ENCODE measurements around the gene OCA2.

Gene OCA2

DNA sequence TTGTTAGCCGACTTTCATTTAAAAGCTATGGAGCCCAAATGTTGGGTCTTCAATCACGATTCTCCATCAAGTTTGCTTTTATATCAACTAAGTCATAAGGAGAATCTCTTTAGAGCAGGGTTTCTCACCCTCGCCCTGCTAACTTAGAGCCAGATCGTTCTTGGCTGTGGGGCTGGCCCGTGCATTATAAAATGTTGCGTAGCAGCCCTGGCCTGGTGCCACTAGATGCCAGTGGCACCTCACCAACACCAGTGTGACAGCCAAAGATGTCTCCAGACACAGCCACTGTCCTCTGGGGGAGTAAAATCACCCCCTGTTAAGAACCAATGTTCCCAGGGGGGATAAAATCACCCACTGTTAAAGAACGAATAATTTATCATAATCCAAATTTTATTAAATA lies 226.1 kb downstream of the OCA2 start:
- no peak for DNase-seq (ENCODE audit: low read depth in 2 of 2)

DNA sequence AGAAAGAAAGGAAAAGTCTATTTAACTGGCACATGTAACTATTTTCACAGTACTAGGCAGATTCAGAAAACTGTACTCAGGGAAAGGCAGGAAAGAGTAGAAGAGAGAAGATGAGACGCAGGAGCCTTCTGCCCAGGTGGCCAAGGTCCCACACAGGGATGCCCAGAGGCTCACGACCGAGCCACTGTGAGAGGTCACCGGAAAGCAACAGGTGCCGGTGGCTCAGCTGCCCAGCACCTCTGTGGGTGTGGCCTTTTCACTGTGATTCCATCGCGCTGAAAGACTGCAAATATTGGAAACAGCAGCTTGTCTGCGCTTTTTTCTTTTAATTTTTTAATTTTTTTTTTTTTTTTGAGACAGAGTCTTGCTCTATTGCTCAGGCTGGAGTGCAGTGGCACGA lies 226.8 kb downstream of the OCA2 start:
- no peak for DNase-seq (ENCODE audit: low read depth in 2 of 2)

DNA sequence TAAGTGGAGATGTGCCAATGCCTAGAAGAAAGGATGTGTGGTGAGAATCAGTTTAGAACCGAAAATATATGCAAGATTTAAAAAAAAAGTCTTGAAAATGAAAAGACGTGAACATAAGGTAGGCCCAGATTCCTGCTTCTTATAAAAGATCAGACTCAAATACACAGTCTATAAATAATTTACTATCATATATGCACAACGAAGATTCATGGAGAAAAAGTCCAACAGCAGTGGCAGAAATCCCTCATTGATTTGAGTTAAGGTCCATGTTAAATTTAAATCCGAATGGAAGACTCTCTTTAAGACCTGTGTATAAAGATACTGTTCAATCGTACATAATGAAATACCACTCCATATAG lies 227.2 kb downstream of the OCA2 start:
- DNase-seq (ENCODE audit: low read depth in 2 of 2), result no peak

DNA sequence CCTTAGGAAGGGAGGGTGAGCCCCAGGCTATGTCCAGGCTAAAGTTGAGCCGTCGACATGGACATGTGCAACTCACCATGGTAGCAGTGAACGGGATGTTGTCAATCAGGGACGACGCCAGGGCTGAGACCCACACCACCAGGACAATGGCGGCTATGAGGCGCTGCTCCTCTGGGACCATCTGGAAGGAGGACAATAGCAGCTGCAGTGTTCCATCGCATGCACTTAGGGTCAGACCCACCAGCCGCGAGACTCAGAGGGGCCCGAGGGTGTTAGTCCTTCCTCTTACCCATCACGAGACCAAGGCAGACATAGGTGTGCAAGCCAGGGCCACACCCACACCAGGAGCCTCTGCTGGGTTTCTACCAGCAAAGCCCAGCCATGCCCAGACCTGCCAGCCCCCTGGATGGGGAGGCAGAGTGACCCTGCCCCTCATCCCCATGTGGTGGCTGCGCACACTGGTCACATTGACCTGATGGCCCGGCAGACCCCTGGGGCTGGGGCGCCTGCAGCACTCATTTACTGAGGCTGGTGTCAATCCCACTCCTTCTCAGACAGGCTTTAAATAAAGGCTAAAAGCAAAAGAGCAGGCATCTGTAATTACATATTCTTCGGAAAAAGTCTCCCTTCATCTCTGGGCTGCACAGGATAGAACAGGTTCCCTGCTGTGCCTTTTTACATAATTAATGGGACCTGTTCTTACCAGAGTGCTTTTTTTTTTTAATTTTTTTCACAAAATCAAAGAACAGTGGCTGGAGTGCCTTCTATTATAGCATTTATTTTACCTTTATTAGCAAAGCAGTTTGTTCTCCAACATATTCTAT lies 227.8 kb downstream of the OCA2 start:
- DNase-seq (ENCODE audit: low read depth in 2 of 2), result no peak

DNA sequence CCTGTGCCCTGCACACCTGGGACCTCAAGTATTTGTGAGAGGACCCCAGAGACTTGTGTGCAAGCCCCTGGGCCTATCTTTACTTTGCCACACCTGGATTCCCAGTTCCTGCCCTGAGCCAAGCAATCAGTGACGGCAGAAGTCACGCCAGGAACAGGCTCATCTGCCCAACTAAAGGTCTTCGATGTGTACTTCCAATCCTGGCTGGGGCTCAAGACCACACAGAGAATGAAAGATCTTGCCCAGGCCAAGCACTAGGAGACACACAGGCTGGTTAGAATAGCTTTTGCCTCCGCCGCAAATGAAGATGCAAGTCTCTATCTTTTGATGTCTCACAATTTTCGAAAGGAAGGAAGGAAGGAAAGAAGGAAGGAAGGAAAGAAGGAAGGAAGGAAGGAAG lies 228.8 kb downstream of the OCA2 start:
- no peak for DNase-seq (ENCODE audit: low read depth in 2 of 2)

DNA sequence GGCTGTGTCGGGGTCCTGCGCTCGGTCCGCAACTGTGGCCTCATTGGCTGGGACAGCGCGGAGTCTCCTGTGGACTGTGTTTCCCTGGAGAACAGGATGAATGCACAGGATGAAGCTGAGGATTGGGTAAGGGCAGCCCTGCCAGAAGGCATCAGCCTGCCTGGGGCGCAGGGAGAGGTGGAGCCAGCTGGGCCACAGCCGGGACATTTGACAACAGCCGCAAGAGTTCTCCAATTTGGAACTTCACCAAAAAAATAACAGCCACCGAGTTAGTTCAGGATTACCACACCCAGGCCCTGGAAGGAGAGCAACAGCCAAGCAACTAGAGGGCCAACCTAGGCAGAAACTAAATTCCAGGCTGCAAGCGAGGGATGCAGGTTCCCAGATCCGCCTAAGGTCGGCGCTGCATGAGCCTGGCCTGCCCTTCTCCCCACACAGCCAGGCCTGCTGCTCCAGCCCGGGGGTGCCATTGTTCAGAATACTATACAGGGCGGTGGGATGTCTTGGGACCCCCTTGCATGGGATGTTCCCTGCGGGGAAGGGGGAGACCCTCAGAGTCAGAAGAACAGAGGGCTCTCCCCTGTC lies 229.3 kb downstream of the OCA2 start:
- no peak for DNase-seq (ENCODE audit: low read depth in 2 of 2)

DNA sequence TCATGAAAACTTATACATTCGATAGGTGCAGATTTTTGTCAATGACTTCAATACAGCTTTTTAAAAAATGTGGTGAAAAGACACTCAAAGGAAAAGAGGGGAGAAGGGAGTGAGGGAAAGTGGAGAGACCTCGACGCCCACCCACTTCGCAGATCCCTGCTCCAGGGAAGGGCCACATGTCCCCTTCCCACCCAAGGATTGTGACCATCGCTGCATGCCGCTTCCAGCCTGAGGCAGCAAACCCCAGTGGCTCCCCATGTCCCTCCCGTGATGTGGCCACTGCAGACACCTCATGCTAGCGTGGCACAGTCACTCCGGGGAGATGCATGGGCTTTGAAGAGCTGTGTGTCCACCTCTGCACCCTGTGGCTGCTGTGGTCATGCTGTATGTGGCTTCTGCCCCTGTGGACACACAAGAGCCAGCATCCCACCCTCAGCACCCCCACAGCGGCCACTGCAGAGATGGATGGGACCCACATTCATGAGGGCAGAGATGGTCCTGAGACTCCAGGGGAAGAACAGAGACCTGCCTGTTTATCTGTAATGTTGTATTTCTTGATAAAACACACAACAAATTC lies 230.2 kb downstream of the OCA2 start:
- DNase-seq (ENCODE audit: low read depth in 2 of 2), result no peak

DNA sequence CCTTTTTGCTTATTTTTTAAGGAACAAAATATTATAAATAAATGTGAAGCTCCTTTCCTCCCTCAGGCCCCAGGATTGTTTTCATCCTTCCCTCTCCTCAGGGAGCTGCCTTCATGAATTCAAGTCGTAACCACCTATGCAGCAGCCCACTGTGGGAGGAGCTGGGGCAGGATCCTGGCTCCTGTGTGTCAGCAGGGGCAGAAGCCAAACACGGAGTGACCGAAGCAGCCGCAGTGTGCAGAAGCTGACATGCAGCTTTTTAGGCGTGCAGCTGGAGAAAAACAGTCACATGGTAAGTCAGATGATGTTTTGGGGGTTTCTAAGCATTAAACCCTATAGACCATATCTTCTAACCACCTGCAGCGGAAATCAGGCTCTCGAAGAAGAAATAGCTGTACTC lies 231.3 kb downstream of the OCA2 start:
- no peak for DNase-seq (ENCODE audit: low read depth in 2 of 2)

DNA sequence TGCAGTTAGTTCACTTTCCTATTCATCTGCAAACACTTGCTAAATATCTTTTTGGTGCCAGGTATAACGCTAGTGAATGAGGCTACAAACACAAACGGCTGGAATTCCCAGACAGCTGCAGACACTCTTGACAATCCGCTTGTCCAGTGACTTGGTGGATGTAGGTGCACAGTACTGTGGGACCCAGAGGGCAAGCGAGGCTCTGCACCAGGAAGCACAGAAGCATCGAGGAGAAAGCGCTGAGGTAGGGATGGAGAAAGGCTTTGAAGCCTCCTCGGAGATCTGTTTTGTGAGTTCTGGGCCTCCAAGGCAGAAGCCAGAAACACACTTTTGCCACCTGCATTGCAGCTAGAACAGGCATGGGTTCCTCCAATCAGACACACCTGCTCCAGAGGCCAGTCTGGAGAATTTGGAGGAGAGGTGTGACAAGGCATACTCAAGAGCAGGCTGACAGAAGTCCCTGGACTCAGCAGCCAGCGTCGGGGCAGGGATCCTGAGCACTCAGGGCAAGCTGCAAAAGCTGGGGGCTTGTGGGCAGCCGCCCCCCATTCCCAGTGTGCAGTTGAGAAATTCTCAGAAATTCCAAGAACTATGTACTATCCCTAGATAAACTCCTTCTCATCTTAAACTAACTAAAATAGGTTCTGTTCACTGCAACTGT lies 232.5 kb downstream of the OCA2 start:
- DNase-seq (ENCODE audit: low read depth in 2 of 2), result no peak

DNA sequence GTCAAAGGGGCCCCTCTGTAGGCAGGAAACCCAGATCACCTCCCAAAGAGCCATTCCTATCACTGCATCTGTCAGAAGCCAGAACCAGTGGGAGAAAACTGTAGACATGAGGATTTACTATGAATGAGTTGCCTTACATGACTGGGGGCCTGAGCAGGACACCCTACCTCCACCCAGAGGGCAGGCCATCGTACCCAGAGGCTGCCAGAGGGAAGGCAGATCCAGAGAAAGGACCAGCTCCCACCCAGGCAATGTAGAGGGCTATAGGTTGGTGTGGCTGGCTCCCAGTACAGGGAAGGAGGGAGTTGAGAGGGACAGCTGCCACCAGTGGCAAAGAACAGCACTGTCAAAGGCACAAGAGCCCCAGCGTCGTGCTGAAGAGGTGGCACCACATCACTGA lies 233.2 kb downstream of the OCA2 start:
- no peak for DNase-seq (ENCODE audit: low read depth in 2 of 2)

DNA sequence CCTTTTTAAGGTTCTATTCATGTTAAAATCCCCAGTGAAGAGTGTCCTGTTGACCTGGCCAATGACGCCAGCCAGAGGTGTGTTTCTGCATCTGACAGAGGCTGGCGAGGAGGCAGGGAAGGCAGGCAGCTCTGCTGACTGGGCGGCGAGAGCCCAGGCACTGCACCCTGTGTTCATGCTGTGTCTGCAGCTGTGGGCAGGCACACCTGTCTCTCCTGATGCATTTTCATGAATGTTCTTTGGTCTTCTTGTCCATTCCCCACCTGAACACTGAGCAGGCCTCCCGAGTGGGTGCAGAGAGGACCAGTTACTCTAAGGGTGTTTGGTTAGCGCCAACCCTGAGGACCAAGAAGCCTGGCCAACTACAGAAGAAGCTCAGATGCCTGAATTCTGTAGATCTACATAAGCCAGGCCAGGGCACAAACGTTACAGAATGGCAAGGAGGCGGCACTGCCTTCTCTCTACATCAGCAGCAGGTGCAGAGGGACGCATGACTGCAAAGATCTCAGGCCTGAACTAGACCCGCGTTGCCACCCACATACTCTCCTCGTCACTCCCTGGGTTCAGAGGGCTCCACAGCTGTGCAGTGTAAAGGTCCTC lies 233.7 kb downstream of the OCA2 start:
- DNase-seq (ENCODE audit: low read depth in 2 of 2), result no peak

DNA sequence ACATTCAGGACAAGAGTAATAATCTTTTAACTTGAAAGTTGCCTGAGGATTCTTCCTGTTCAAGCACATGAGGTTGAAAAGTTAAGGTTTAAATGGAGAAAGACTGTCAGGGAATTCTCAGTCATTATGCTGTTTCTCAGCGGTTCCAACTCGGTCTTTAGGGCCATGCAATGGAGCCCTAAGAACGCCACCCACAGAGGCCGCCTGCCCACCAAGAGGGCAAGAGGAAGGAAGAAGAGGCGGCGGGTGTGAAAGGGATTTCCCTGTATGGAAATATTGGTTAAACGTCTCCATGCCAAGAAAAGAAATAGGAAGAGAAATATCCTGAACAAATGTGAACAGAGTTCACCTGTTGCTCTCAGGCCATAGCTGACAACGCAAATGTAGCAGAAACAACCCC lies 234.4 kb downstream of the OCA2 start:
- DNase-seq (ENCODE audit: low read depth in 2 of 2), result no peak

DNA sequence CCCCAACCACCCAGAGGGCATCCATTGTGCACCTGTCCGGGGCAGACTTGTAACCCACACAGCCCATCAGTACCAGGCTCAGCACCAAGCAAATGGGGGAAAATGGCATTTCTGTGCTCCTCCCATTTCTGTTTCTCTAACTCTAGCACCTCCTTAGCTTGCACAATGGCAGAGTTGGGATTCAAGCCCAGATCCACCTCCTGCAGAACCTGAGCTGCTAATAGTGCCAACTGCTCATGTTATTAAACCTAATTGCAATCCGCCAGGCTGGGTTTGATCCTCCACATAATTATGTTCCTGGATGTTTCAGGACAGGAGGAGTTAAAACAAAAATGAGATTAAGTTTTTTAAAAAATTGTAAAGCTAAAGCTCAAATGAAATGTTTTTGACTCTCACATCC lies 235.0 kb downstream of the OCA2 start:
- DNase-seq (ENCODE audit: low read depth in 2 of 2), result no peak

DNA sequence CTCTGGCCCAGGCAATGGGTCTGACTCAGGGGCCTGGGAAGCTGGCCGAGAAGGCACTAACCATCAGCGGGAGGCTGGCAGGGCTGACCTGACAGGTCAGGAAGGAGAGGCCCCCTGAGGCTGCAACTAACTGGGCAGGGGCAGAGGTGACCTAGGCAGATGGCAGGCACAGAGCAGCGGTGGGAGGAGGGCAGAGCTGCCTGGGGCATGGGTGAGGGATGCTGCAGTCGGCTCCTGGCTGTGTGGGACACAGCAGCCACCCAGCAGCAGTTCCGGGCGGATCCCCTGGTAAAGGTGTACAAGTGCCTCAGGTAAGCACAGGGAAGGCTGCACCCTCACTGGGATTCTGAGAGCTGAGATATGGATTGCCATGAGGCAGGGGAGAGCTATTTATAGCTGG lies 236.1 kb downstream of the OCA2 start:
- no peak for DNase-seq (ENCODE audit: low read depth in 2 of 2)

DNA sequence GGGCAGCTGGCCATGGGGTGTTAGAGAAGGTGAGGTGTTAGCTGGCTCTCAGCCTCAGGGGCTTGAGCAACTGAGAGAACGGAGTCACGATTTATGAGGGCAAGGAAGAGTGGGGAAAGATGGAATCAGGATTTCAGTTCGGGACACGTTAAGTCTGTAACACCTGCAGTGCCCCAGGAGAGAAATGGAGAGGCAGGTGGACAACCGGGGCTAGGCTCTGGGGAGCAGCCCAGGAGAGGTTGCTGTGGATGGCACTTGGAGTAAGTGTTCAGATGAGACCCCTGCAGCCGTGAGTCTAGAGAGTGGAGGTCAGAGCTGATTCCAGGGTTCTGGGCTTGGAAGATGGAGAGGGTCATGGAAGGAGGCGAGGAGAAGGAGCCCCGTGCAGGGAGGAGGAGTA lies 237.9 kb downstream of the OCA2 start:
- no peak for DNase-seq (ENCODE audit: low read depth in 2 of 2)

DNA sequence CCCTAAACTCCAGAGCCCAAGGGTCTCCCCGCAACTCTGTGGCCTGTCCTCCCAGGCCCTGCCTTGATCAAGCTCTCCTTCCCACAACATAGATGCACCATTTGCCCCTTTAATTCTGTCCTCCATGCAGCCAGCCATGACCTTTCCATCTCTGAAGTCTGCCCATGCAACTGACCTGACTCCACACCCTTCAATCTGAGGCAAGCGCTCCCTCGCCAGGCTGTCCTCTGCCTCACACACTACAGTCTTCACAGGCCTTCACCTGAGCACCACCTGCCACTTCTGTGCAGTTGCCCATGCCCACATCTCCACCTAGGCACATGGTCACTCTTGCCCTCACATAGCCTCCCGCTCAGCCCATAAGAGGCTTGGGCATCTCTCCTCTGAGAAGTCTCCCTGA lies 244.0 kb downstream of the OCA2 start:
- no peak for DNase-seq (ENCODE audit: low read depth in 2 of 2)

DNA sequence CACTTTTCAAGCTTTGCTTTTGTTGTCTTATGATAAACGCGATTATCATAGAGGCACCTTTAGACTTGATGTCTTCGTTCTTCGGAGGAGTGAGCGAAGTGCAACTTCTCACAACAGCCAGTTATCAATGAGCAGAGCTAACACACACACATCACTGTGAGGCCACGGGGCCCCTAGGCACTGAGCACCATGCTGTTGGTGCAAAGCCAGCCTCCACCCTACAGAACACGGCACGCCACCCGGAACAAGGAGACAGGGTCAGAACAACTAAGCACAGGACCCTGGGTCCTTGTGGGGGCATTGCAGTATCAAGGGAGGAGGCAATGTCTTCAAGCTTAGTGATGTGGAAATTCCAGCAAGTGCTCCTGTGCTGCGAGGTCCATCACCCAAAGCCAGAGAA lies 244.5 kb downstream of the OCA2 start:
- no peak for DNase-seq (ENCODE audit: low read depth in 2 of 2)

DNA sequence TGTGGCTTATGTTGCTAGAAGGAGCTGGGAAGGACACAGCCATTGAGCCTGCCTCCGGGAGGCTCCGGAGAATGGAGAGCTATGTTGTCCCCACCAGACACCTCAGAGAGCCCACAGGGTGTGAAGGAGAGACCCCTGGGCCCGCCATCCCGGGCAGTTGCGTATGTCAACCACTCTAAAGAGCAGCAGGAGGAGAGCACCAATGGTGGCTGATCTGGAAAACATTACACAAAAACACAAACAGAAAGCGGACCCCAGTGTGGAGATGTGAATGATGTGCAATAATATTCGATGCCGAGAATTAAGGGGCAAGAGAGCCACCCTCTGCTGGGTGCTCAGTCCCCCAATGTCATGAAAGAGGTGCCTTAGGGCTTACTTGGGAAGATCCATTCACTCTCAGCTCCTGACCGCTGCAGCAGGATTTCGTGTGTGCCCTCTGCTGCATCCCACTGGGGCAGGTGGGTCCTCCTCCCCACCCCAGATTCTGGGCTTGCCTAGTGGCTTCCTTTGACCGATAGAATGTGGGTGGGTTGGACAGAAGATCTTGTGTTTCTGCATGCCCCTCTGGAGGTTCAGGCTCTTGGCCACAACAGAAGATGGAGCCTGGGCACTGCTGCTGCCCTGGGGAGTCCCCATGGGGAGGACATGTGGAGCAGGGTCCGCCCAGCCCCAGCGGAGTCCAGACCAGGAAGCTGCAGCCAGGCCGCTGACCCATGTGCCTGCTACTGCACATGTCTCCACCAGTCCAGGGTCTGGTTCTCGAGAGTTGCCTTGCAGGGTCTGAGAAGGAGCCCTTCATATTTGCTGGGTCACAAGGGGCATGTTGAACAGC lies 245.3 kb downstream of the OCA2 start:
- DNase-seq (ENCODE audit: low read depth in 2 of 2), result no peak

DNA sequence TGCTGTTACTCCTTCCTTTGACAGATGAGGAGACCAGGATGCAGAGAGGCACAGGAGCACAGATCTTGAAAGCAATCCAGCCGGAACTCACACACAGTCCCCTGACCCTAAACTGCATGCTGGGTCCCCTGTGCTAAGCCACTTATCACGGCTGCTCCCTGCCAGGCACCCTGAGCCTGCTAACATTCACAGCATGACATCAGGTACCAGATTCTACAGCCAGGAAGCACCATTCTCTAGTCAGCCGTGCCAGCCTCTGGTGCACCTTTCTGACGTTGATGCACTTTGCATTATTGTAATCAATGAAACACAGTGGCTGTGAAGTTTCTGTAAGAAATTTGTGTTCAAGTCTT lies 247.3 kb downstream of the OCA2 start:
- no peak for DNase-seq (ENCODE audit: low read depth in 2 of 2)

DNA sequence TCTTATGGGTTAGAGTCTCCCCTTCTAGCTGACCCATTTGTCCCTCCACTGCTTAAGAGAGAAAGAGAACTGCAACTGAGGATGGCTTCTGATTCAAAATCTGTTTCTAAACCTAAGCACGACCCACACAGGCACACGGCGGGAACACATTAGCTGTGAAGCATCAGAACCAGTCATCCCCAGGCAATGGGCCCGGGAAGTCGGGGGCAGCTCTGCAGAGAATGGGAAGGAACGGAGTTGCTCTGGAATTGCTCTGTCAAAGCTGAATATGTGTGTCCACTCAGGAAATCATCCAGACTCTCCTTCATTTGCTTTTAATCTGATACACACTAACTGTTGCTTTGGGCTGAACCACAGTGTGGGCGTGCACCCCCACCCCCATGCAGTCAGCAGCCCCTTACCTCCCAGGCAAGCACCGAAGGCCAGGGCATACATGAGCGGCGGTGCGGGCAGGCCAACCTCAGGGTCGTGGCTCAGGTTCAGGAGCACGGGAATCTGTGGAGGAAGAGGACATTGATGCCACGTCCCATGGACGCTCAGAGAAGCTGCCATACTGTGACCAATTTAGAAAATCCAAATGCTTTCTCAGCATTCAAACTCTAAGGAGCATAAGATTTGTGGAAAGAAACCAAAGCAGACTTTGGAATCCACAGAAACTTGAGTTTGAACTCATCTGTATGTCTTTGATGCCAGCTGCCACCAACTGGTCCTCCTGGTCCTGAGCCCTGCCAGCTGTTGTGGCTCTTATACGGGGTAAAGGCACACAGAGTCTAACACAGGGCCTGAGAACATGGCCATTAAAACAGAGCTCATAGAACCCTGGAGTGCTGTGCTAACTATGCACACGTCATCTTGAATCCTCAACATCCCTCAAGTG lies 247.9 kb downstream of the OCA2 start:
- DNase-seq (ENCODE audit: low read depth in 2 of 2), result no peak

DNA sequence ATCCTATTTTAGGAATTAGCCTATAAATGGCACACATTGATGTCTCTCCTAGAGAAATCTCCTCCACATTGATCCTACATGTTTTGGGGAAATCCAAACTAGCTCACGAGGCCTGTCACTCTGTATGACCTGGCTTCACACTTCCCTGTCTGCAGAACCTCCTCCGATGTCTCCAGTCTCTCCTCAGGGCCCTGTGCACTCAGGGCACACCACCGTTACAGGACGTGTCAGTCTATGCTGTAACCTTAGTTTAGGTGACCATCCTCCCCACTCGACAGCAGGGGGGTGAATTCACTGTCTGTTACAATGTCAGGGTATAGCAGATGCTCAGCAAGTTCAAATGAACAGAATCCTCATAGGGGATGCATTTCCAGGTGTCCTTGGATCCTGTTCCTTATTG lies 249.1 kb downstream of the OCA2 start:
- DNase-seq (ENCODE audit: low read depth in 2 of 2), result no peak

Data from fibroblast of skin of left quadriceps (primary cell).